ENCODE results near the gene SERPINB3.

DNA sequence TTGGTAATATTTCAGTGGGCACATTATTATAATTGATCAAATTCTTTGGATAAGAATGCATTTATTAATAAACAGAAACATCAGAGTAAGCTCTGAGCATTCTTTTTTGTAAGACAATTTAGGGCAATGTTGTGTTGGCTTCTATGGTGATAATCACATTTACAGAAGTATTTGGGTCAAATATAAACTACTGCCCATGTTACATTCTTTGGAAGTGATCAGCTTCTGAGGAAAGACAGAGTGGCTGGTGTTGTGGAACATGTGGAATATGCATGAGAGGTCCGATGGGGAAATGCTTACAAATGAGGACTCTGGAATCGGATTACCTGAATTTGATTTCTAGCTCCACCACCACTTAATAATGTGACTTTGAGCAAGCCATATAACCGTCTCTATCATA lies 55.2 kb downstream of the SERPINB3 start:
- TF ChIP-seq CTCF (IDR thresholded peaks at IDR 0.05 in 2 of 3, conservative IDR thresholded peaks at IDR 0.05 in 1 of 3; ENCODE audit: borderline replicate concordance in 1 of 3, insufficient read depth in 1 of 3, low read depth in 2 of 3, low read length in 2 of 3) = no peak
- no peak for TF ChIP-seq POLR2AphosphoS5 (IDR thresholded peaks at IDR 0.05; ENCODE audit: low read depth, low read length)
- TF ChIP-seq JUND (IDR thresholded peaks at IDR 0.05) = no peak
- TF ChIP-seq CEBPB (IDR thresholded peaks at IDR 0.05; ENCODE audit: low read depth) = no peak
- TF ChIP-seq EZH2 (IDR thresholded peaks at IDR 0.05) = no peak
- no peak for TF ChIP-seq RAD21 (IDR thresholded peaks at IDR 0.05; ENCODE audit: low read depth)
- TF ChIP-seq POLR2A (IDR thresholded peaks at IDR 0.05; ENCODE audit: borderline replicate concordance, extremely low read depth, insufficient read depth, insufficient read length) = no peak
- TF ChIP-seq SP1 (IDR thresholded peaks at IDR 0.05; ENCODE audit: low read depth) = no peak
- TF ChIP-seq, protein P1, sequence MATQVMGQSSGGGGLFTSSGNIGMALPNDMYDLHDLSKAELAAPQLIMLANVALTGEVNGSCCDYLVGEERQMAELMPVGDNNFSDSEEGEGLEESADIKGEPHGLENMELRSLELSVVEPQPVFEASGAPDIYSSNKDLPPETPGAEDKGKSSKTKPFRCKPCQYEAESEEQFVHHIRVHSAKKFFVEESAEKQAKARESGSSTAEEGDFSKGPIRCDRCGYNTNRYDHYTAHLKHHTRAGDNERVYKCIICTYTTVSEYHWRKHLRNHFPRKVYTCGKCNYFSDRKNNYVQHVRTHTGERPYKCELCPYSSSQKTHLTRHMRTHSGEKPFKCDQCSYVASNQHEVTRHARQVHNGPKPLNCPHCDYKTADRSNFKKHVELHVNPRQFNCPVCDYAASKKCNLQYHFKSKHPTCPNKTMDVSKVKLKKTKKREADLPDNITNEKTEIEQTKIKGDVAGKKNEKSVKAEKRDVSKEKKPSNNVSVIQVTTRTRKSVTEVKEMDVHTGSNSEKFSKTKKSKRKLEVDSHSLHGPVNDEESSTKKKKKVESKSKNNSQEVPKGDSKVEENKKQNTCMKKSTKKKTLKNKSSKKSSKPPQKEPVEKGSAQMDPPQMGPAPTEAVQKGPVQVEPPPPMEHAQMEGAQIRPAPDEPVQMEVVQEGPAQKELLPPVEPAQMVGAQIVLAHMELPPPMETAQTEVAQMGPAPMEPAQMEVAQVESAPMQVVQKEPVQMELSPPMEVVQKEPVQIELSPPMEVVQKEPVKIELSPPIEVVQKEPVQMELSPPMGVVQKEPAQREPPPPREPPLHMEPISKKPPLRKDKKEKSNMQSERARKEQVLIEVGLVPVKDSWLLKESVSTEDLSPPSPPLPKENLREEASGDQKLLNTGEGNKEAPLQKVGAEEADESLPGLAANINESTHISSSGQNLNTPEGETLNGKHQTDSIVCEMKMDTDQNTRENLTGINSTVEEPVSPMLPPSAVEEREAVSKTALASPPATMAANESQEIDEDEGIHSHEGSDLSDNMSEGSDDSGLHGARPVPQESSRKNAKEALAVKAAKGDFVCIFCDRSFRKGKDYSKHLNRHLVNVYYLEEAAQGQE (IDR thresholded peaks at IDR 0.05; ENCODE audit: low read depth) = no peak

Measured in HCT116 (cell line).